Retinal pigment epithelial cell (primary cell): ENCODE measurements around the gene ABCG1.

ENCODE experiments used
- DNase-seq: peaks from one replicate; pipeline ENCODE4 v3.0.0-alpha.2; 2010; ENCODE audit warnings: low read depth
- H3K4me3 ChIP-seq: 2 replicates; pipeline ENCODE4 v1.5.1; 2011; ENCODE audit warnings: mild to moderate bottlenecking, low read length, control low read depth, moderate library complexity
- CTCF ChIP-seq: conservative IDR thresholded peaks from 2 replicates; pipeline ENCODE4 v1.5.1; 2011; ENCODE audit warnings: low read depth, low read length, control low read depth, inconsistent platforms

The ABCG1 gene

GRCh38 chr21:42208801-42209490 lies 10.0 kb upstream of the ABCG1 start:
- TF ChIP-seq CTCF = no peak
- no peak for DNase-seq

GRCh38 chr21:42209801-42210479 lies 9.0 kb upstream of the ABCG1 start:
- TF ChIP-seq CTCF = no peak
- H3K4me3 ChIP-seq = no peak overlapping the region
- no peak for DNase-seq

More at GRCh38 chr21:42208801-42209490, 10.0 kb upstream of the ABCG1 start:
- no peak overlapping the region for H3K4me3 ChIP-seq

- H3K4me3 ChIP-seq = no peak overlapping the region
- DNase-seq = no peak
- TF ChIP-seq CTCF = no peak
Observed at GRCh38 chr21:42212266-42212665, 6.7 kb upstream of the ABCG1 start.

- no peak for DNase-seq
- H3K4me3 ChIP-seq = no peak overlapping the region
- TF ChIP-seq CTCF = no peak
Observed at GRCh38 chr21:42213082-42213774, 5.7 kb upstream of the ABCG1 start.

- DNase-seq = no peak
- TF ChIP-seq CTCF = no peak
- H3K4me3 ChIP-seq = no peak overlapping the region
Observed at GRCh38 chr21:42214081-42214750, 4.7 kb upstream of the ABCG1 start.

- DNase-seq = no peak
- no peak for TF ChIP-seq CTCF
- H3K4me3 ChIP-seq = no peak overlapping the region
Observed at GRCh38 chr21:42214921-42215320, 4.0 kb upstream of the ABCG1 start.
